HCT116 (cell line): ENCODE measurements around the gene RCOR3. TPM values are rescaled to one million over a fixed set of nuclear protein-coding genes. Genes with fewer than 3 reads are reported as not detected.
A peak's percentile ranks its signal among the peaks of the same experiment; 100 is the strongest.

ENCODE experiments used
- ATAC-seq: fragments of 200-7000 bp; cut with Tn5 transposase; 2 replicates; pipeline ENCODE4 v1.9.1; 2020; ENCODE audit warnings: mild to moderate bottlenecking, moderate library complexity
- BruUV-seq: library from RNA; stranded (reverse); fragments of 400-500 nt; replicated peaks from 2 replicates; lab custom pipeline; 2021; lab: Mats Ljungman, UMichigan
- CTCF ChIA-PET: fragments of 300-600 bp; sonication (Branson Sonifier 250); formaldehyde crosslinking; loops from one replicate; lab custom pipeline; 2021; ENCODE audit warnings: antibody characterized with exemption; lab: Charles Lee
- POLR2A ChIA-PET: fragments of 300-600, 350-600 bp; sonication (Branson Sonifier 250); formaldehyde crosslinking; loops from one replicate; lab custom pipeline; 2021; ENCODE audit warnings: antibody characterized with exemption; lab: Charles Lee
- RAD21 ChIA-PET, 2 experiments: fragments of 300-600 bp; sonication (Branson Sonifier 250); formaldehyde crosslinking; loops; one replicate each; lab custom pipeline; 2023; ENCODE audit warnings: low total read pairs in 2 of 2; ENCODE audit not compliant: uncharacterized antibody in 2 of 2, unreplicated experiment in 2 of 2, low non-redundant PET in 1 of 2; lab: Charles Lee
- DNase-seq: peaks from one replicate; pipeline ENCODE4 v3.0.0-alpha.2; 2010; ENCODE audit warnings: low read depth, low spot score
- H2AFZ ChIP-seq: fragments of 200-600 bp; shearing (Covaris generic), sonication (generic); 2 replicates; pipeline ENCODE4 v1.6.1; 2017; ENCODE audit warnings: low read depth, mixed run types, mixed read lengths, antibody characterized with exemption, low read length; ENCODE audit not compliant: poor library complexity, severe bottlenecking
- H3K27ac ChIP-seq: 2 replicates; pipeline ENCODE4 v1.5.1; 2012; ENCODE audit warnings: low read depth, low read length
- H3K27me3 ChIP-seq: fragments of 200-600 bp; sonication (generic); 2 replicates; pipeline ENCODE4 v1.6.1; 2016; ENCODE audit warnings: mixed run types, low read length, mixed read lengths; ENCODE audit not compliant: insufficient read depth
- H3K36me3 ChIP-seq, 2 experiments: fragments of 200-500 bp in 1 of 2; fragments of 200-600 bp in 1 of 2; sonication (Bioruptor generic) in 1 of 2; sonication (generic) in 1 of 2; 2 replicates each; pipeline versions ENCODE4 v1.5.1 to v1.6.1; 2014 to 2016; ENCODE audit warnings: low read length in 2 of 2, inconsistent platforms in 1 of 2, mixed read lengths in 1 of 2, mixed run types in 1 of 2; ENCODE audit not compliant: insufficient read depth in 2 of 2, control insufficient read depth in 1 of 2
- H3K4me1 ChIP-seq, 2 experiments: fragments of 200-600 bp in 1 of 2; sonication (generic) in 1 of 2; 2 replicates each; pipeline versions ENCODE4 v1.5.1 to v1.6.1; 2012 to 2017; ENCODE audit warnings: low read length in 2 of 2, inconsistent platforms in 1 of 2, mild to moderate bottlenecking in 1 of 2, mixed read lengths in 1 of 2, mixed run types in 1 of 2, moderate library complexity in 1 of 2; ENCODE audit not compliant: insufficient read depth in 2 of 2, control insufficient read depth in 1 of 2
- H3K4me2 ChIP-seq: fragments of 200-600 bp; sonication (generic); 2 replicates; pipeline ENCODE4 v1.6.1; 2017; ENCODE audit warnings: mixed run types, low read length, mixed read lengths
- H3K4me3 ChIP-seq, 2 experiments: fragments of 200-600 bp in 1 of 2; sonication (generic) in 1 of 2; replicated peaks in 1 of 2; 2 replicates each; pipeline ENCODE4 v1.5.1; 2011 to 2016; ENCODE audit warnings: low read length in 2 of 2, control low read depth in 1 of 2, low read depth in 1 of 2, mild to moderate bottlenecking in 1 of 2, mixed read lengths in 1 of 2, mixed run types in 1 of 2
- H3K79me2 ChIP-seq: fragments of 200-600 bp; sonication (generic); 2 replicates; pipeline ENCODE4 v1.6.1; 2017; ENCODE audit warnings: mild to moderate bottlenecking, mixed run types, low read length, moderate library complexity, mixed read lengths; ENCODE audit not compliant: insufficient read depth
- H3K9ac ChIP-seq: fragments of 200-600 bp; sonication (generic); 2 replicates; pipeline ENCODE4 v1.6.1; 2016; ENCODE audit warnings: low read length, mixed read lengths
- H3K9me2 ChIP-seq: fragments of 200-600 bp; sonication (generic), shearing (Covaris generic); 2 replicates; pipeline ENCODE4 v1.6.1; 2017; ENCODE audit warnings: mixed run types, mild to moderate bottlenecking, moderate library complexity; ENCODE audit not compliant: insufficient read depth
- H3K9me3 ChIP-seq, 2 experiments: fragments of 200-500 bp in 1 of 2; fragments of 200-600 bp in 1 of 2; sonication (Bioruptor generic) in 1 of 2; sonication (generic) in 1 of 2; 2 replicates each; pipeline ENCODE4 v1.6.1; 2014 to 2017; ENCODE audit warnings: low read length in 2 of 2, mixed read lengths in 2 of 2, inconsistent platforms in 1 of 2, low read depth in 1 of 2, mild to moderate bottlenecking in 1 of 2, mixed run types in 1 of 2, moderate library complexity in 1 of 2; ENCODE audit not compliant: control insufficient read depth in 1 of 2, insufficient read depth in 1 of 2
- H4K20me1 ChIP-seq: fragments of 200-600 bp; sonication (generic), shearing (Covaris generic); 2 replicates; pipeline ENCODE4 v1.6.1; 2017; ENCODE audit warnings: mixed run types, mild to moderate bottlenecking, moderate library complexity; ENCODE audit not compliant: insufficient read depth
- CEBPB ChIP-seq: IDR thresholded peaks from 2 replicates; pipeline ENCODE4 v1.6.1; 2012; ENCODE audit warnings: low read depth
- ELF1 ChIP-seq: IDR thresholded peaks from 2 replicates; pipeline ENCODE4 v1.6.1; 2012; ENCODE audit warnings: low read depth, borderline replicate concordance
- EZH2 ChIP-seq: fragments of 200-600 bp; sonication (generic); IDR thresholded peaks from 2 replicates; pipeline ENCODE4 v1.6.1; 2017; ENCODE audit warnings: antibody characterized with exemption, mixed run types
- RAD21 ChIP-seq: IDR thresholded peaks from 2 replicates; pipeline ENCODE4 v1.6.1; 2012; ENCODE audit warnings: low read depth, mild to moderate bottlenecking
- SRF ChIP-seq: IDR thresholded peaks from 2 replicates; pipeline ENCODE4 v1.6.1; 2012; ENCODE audit warnings: low read depth
- ZBTB33 ChIP-seq: IDR thresholded peaks from 2 replicates; pipeline ENCODE4 v1.6.1; 2011; ENCODE audit warnings: mild to moderate bottlenecking, low read length, moderate library complexity; ENCODE audit not compliant: insufficient replicate concordance; ENCODE audit errors: extremely low read depth
- ZFX ChIP-seq: fragments of 450-650 bp; IDR thresholded peaks from 2 replicates; pipeline ENCODE4 v1.6.1; 2017
- intact Hi-C: fragments of 100-400 bp; cut with micrococcal nuclease; formaldehyde crosslinking; loops from 2 replicates; pipeline ENCODE4 v1.10.0; 2022
- total RNA-seq: library from RNA; stranded (reverse); gene quantifications from one replicate; pipeline ENCODE4 v1.2.1, GENCODE V29; 2021; ENCODE audit not compliant: unreplicated experiment
- TF ChIP-seq, protein P1 (sequence below), 3 experiments: fragments of 200-600 bp in 1 of 3; sonication (generic) in 1 of 3; IDR thresholded peaks in 2 of 3; conservative IDR thresholded peaks in 1 of 3; 2 replicates each; pipeline ENCODE4 v1.5.1; 2012 to 2017; ENCODE audit warnings: low read depth in 2 of 3, low read length in 2 of 3, antibody characterized with exemption in 1 of 3, borderline replicate concordance in 1 of 3, control low read depth in 1 of 3, mild to moderate bottlenecking in 1 of 3, mixed read lengths in 1 of 3, mixed run types in 1 of 3, moderate library complexity in 1 of 3; ENCODE audit not compliant: insufficient read depth in 1 of 3
- TF ChIP-seq, protein P2 (sequence below): IDR thresholded peaks from 2 replicates; pipeline ENCODE4 v1.6.1; 2012
- TF ChIP-seq, protein P3 (sequence below): IDR thresholded peaks from 2 replicates; pipeline ENCODE4 v1.6.1; 2012; ENCODE audit warnings: low read depth

Gene RCOR3
- total RNA-seq, 1 experiment from 2014 or later: 25.7 TPM

GRCh38 chr1:211257826-211258225, 1.3 kb upstream of the RCOR3 start:
- peak overlapping the region; percentile 72 to 91 for H3K4me3 ChIP-seq
- no peaks in the 10 kb centered on the region for H3K9me3 ChIP-seq
- no peaks in the 10 kb centered on the region for H3K9me2 ChIP-seq
- no peak for TF ChIP-seq ELF1
- TF ChIP-seq SRF: no peak
- no peak for TF ChIP-seq RAD21
- no peak for TF ChIP-seq ZBTB33
- no peak for TF ChIP-seq ZFX
- H3K36me3 ChIP-seq: no peaks in the 10 kb centered on the region
- DNase-seq (no peak), ATAC-seq (no peak)
- no TSS peak for BruUV-seq
- H4K20me1 ChIP-seq: no peaks in the 10 kb centered on the region
- intact Hi-C loops: loop anchor here (2.0 to 5.0 kb wide), 2 partner anchors 121 to 257 kb away; no protein-coding TSS in a partner anchor
- RAD21 ChIA-PET: no interaction called here
- peak overlapping the region; percentile 96 for H3K27ac ChIP-seq
- peaks cover 17% of the 10 kb centered on the region for H3K79me2 ChIP-seq
- CTCF ChIA-PET: interaction anchor here (0.8 to 1.3 kb wide), 3 partner anchors 8 to 810 kb away, joined by 3 to 5 read pairs (median 3); no protein-coding TSS in a partner anchor
- peak overlapping the region; percentile 75 for H3K4me2 ChIP-seq
- POLR2A ChIA-PET: interaction anchor here (1.8 kb wide), 1 partner anchor 883 kb away, joined by 7 read pairs; no protein-coding TSS in a partner anchor
- peak overlapping the region; percentile 73 for H3K9ac ChIP-seq
- no peaks in the 10 kb centered on the region for H3K27me3 ChIP-seq
- H3K4me1 ChIP-seq: peaks cover 14 to 21% of the 10 kb centered on the region in 2 experiments
- H2AFZ ChIP-seq: no peak overlapping the region

- Histone ChIP-seq H3K4me1 (peaks cover 14 to 21% of the 10 kb centered on the region in 2 experiments), H3K4me2 (peak overlapping the region; percentile 75), H3K9me2 (no peaks in the 10 kb centered on the region), H3K79me2 (peaks cover 17% of the 10 kb centered on the region)
- RAD21 ChIA-PET: no interaction called here
- TF ChIP-seq, protein P1, sequence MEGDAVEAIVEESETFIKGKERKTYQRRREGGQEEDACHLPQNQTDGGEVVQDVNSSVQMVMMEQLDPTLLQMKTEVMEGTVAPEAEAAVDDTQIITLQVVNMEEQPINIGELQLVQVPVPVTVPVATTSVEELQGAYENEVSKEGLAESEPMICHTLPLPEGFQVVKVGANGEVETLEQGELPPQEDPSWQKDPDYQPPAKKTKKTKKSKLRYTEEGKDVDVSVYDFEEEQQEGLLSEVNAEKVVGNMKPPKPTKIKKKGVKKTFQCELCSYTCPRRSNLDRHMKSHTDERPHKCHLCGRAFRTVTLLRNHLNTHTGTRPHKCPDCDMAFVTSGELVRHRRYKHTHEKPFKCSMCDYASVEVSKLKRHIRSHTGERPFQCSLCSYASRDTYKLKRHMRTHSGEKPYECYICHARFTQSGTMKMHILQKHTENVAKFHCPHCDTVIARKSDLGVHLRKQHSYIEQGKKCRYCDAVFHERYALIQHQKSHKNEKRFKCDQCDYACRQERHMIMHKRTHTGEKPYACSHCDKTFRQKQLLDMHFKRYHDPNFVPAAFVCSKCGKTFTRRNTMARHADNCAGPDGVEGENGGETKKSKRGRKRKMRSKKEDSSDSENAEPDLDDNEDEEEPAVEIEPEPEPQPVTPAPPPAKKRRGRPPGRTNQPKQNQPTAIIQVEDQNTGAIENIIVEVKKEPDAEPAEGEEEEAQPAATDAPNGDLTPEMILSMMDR (IDR thresholded peaks at IDR 0.05 in 2 of 3, conservative IDR thresholded peaks at IDR 0.05 in 1 of 3; ENCODE audit: borderline replicate concordance in 1 of 3, insufficient read depth in 1 of 3, low read depth in 2 of 3, low read length in 2 of 3): 0 out of 6 replicates have a peak, but pooled peaks of 1 of the 3 experiments have one; percentile 15
- TF ChIP-seq, protein P2, sequence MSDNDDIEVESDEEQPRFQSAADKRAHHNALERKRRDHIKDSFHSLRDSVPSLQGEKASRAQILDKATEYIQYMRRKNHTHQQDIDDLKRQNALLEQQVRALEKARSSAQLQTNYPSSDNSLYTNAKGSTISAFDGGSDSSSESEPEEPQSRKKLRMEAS: no peak
- TF ChIP-seq CEBPB (no peak), EZH2 (no peak)
- TF ChIP-seq, protein P3, sequence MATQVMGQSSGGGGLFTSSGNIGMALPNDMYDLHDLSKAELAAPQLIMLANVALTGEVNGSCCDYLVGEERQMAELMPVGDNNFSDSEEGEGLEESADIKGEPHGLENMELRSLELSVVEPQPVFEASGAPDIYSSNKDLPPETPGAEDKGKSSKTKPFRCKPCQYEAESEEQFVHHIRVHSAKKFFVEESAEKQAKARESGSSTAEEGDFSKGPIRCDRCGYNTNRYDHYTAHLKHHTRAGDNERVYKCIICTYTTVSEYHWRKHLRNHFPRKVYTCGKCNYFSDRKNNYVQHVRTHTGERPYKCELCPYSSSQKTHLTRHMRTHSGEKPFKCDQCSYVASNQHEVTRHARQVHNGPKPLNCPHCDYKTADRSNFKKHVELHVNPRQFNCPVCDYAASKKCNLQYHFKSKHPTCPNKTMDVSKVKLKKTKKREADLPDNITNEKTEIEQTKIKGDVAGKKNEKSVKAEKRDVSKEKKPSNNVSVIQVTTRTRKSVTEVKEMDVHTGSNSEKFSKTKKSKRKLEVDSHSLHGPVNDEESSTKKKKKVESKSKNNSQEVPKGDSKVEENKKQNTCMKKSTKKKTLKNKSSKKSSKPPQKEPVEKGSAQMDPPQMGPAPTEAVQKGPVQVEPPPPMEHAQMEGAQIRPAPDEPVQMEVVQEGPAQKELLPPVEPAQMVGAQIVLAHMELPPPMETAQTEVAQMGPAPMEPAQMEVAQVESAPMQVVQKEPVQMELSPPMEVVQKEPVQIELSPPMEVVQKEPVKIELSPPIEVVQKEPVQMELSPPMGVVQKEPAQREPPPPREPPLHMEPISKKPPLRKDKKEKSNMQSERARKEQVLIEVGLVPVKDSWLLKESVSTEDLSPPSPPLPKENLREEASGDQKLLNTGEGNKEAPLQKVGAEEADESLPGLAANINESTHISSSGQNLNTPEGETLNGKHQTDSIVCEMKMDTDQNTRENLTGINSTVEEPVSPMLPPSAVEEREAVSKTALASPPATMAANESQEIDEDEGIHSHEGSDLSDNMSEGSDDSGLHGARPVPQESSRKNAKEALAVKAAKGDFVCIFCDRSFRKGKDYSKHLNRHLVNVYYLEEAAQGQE: no peak
- TF ChIP-seq, all 23 proteins: peak for 1
- H3K27ac ChIP-seq: peak overlapping the region; percentile 96
- no peaks in the 10 kb centered on the region for H4K20me1 ChIP-seq
- H2AFZ ChIP-seq: no peak overlapping the region
- intact Hi-C loops: loop anchor here (2.0 to 5.0 kb wide), 2 partner anchors 121 to 256 kb away; no protein-coding TSS in a partner anchor
- ChIA-PET CTCF (interaction anchor here (0.8 to 1.3 kb wide), 3 partner anchors 9 to 810 kb away, joined by 3 to 5 read pairs (median 3); no protein-coding TSS in a partner anchor), POLR2A (interaction anchor here (1.8 kb wide), 1 partner anchor 884 kb away, joined by 7 read pairs; no protein-coding TSS in a partner anchor)
- H3K9ac ChIP-seq: peak overlapping the region; percentile 73
- DNase-seq (no peak), ATAC-seq (peak; percentile 33; the same call in 1 of the 2 replicates)
- BruUV-seq: TSS peak; percentile 82
- H3K4me3 ChIP-seq: peak overlapping the region; percentile 72 to 91
- H3K36me3 ChIP-seq: no peaks in the 10 kb centered on the region
- no peaks in the 10 kb centered on the region for H3K27me3 ChIP-seq
- no peaks in the 10 kb centered on the region for H3K9me3 ChIP-seq
These were observed 833 bp upstream of the RCOR3 start for GRCh38 chr1:211258310-211258755.
